ENCODE results near the gene PLEKHH1. TPM values are rescaled to one million over a fixed set of nuclear protein-coding genes. Genes with fewer than 3 reads are reported as not detected.

Gene PLEKHH1
- total and polyA plus RNA-seq, 9 of the 15 experiments (the other 6 are each of a cell fraction or from before 2014, with no cell fraction given), result 0.76 to 5.9 (median 2.9) TPM

GRCh38 chr14:67636361-67636919 lies 103.3 kb downstream of the PLEKHH1 start (continued):
- peak; percentile 97 for TF ChIP-seq CBFA2T2 (conservative IDR thresholded peaks at IDR 0.05)
- TF ChIP-seq MEF2A (IDR thresholded peaks at IDR 0.05; ENCODE audit: control insufficient read depth, low read depth, low read length), result peak; percentile 91
- peak; percentile 93 for TF ChIP-seq RNF2 (IDR thresholded peaks at IDR 0.05)
- peak; percentile 76 for TF ChIP-seq NEUROD1 (IDR thresholded peaks at IDR 0.05; ENCODE audit: borderline replicate concordance, low read depth, low read length, partially characterized antibody)
- peak; percentile 55 for TF ChIP-seq ZNF239 (CRISPR knock-in tag; IDR thresholded peaks at IDR 0.05)
- peak; percentile 44; the same call in 1 of the 2 replicates for TF ChIP-seq ZNF395 (CRISPR knock-in tag; IDR thresholded peaks at IDR 0.05)
- TF ChIP-seq KLF16 (IDR thresholded peaks at IDR 0.05), result peak; percentile 96
- peak; percentile 97 for TF ChIP-seq PML (IDR thresholded peaks at IDR 0.05; ENCODE audit: low read length)
- peak; percentile 93 for TF ChIP-seq CTBP1 (IDR thresholded peaks at IDR 0.05; ENCODE audit: borderline replicate concordance)
- TF ChIP-seq HBP1 (CRISPR knock-in tag; IDR thresholded peaks at IDR 0.05), result 0 out of 2 replicates have a peak, but pooled peaks have one; percentile 14
- no peak for TF ChIP-seq NCOA6 (IDR thresholded peaks at IDR 0.05)
- TF ChIP-seq ARID1B (IDR thresholded peaks at IDR 0.05), result peak; percentile 99
- peak; percentile 64; the same call in 1 of the 2 replicates for TF ChIP-seq ESRRA (IDR thresholded peaks at IDR 0.05; ENCODE audit: borderline replicate concordance, low read depth)
- 0 out of 2 replicates have a peak, but pooled peaks have one; percentile 24 for TF ChIP-seq MAFK (IDR thresholded peaks at IDR 0.05; ENCODE audit: low read length)
- TF ChIP-seq CBFA2T3 (IDR thresholded peaks at IDR 0.05), result peak; percentile 99
- TF ChIP-seq RBFOX2 (IDR thresholded peaks at IDR 0.05; ENCODE audit: low read depth, low read length), result 0 out of 2 replicates have a peak, but pooled peaks have one; percentile 16
- peak; percentile 95 for TF ChIP-seq SMARCA4 (IDR thresholded peaks at IDR 0.05)
- 0 out of 2 replicates have a peak, but pooled peaks have one; percentile 50 for TF ChIP-seq KHSRP (IDR thresholded peaks at IDR 0.05)
- TF ChIP-seq ZKSCAN8 (CRISPR knock-in tag; IDR thresholded peaks at IDR 0.05), result peak; percentile 69; the same call in 1 of the 2 replicates
- peak; percentile 56; the same call in 1 of the 2 replicates for TF ChIP-seq TARDBP (IDR thresholded peaks at IDR 0.05)
- no peak for TF ChIP-seq E4F1 (CRISPR knock-in tag; IDR thresholded peaks at IDR 0.05; ENCODE audit: borderline replicate concordance)
- peak; percentile 71; the same call in 1 of the 2 replicates for TF ChIP-seq KLF6 (CRISPR knock-in tag; IDR thresholded peaks at IDR 0.05; ENCODE audit: borderline replicate concordance)
- peak; percentile 81; the same call in 1 of the 2 replicates for TF ChIP-seq ZNF583 (CRISPR knock-in tag; IDR thresholded peaks at IDR 0.05)
- no peak for TF ChIP-seq LCOR (CRISPR knock-in tag; IDR thresholded peaks at IDR 0.05)
- TF ChIP-seq SIN3B (IDR thresholded peaks at IDR 0.05; ENCODE audit: low read depth), result no peak
- peak in 1 of 2 experiments; percentile 4; a peak in 1 of 4 replicates for TF ChIP-seq MLLT1 (IDR thresholded peaks at IDR 0.05)

All from K562 (cell line).